Keratinocyte (primary cell): ENCODE results near the gene FLNA. TPM values are rescaled to one million over a fixed set of nuclear protein-coding genes. Genes with fewer than 3 reads are reported as not detected.
"Not testable (repeated sequence)": the region's sequence is repeated elsewhere in the genome, so short reads cannot be mapped to it uniquely, and the experiment has no call there.

Experiments
- DNase-seq: peaks from one replicate; pipeline ENCODE4 v3.0.0-alpha.2; 2011; ENCODE audit warnings: low read depth, missing footprints, low spot score
- FAIRE-seq: peaks from 2 replicates; lab custom pipeline; 2011; peaks lifted over from hg19 to GRCh38; lab: Jason Lieb, UNC
- H2AFZ ChIP-seq: 2 replicates; pipeline ENCODE4 v1.6.0; 2012; ENCODE audit warnings: low read length, control low read depth, inconsistent platforms; ENCODE audit not compliant: control insufficient read depth
- H3K27ac ChIP-seq: 2 replicates; pipeline ENCODE4 v1.5.1; 2011; ENCODE audit warnings: low read length; ENCODE audit not compliant: control insufficient read depth, insufficient read depth
- H3K27me3 ChIP-seq: 3 replicates; pipeline ENCODE4 v1.6.0; 2011; ENCODE audit warnings: low read length; ENCODE audit not compliant: control insufficient read depth, insufficient read depth; ENCODE audit errors: extremely low read depth
- H3K36me3 ChIP-seq, 2 experiments: 2 replicates in 1 of 2; 3 replicates in 1 of 2; pipeline ENCODE4 v1.5.1; 2011; ENCODE audit warnings: low read length in 2 of 2, mild to moderate bottlenecking in 1 of 2; ENCODE audit not compliant: control insufficient read depth in 2 of 2, insufficient read depth in 2 of 2; ENCODE audit errors: extremely low read depth in 1 of 2
- H3K4me1 ChIP-seq: 3 replicates; pipeline ENCODE4 v1.5.1; 2011; ENCODE audit warnings: low read length; ENCODE audit not compliant: control insufficient read depth, insufficient read depth; ENCODE audit errors: extremely low read depth
- H3K4me2 ChIP-seq: 3 replicates; pipeline ENCODE4 v1.6.0; 2011; ENCODE audit warnings: low read depth, low read length; ENCODE audit not compliant: control insufficient read depth, insufficient read depth; ENCODE audit errors: extremely low read depth
- H3K4me3 ChIP-seq, 3 experiments: fragments of 200-600 bp in 1 of 3; sonication (generic) in 1 of 3; 2 replicates in 2 of 3; 3 replicates in 1 of 3; pipeline ENCODE4 v1.5.1; 2011 to 2016; ENCODE audit warnings: low read length in 3 of 3, mild to moderate bottlenecking in 3 of 3, control low read depth in 2 of 3, inconsistent platforms in 1 of 3, low read depth in 1 of 3, mixed read lengths in 1 of 3, mixed run types in 1 of 3, moderate library complexity in 1 of 3; ENCODE audit not compliant: control insufficient read depth in 2 of 3, insufficient read depth in 2 of 3; ENCODE audit errors: extremely low read depth in 1 of 3
- H3K79me2 ChIP-seq: 2 replicates; pipeline ENCODE4 v1.6.0; 2012; ENCODE audit warnings: low read length; ENCODE audit not compliant: control insufficient read depth, insufficient read depth
- H3K9ac ChIP-seq: 3 replicates; pipeline ENCODE4 v1.6.0; 2011; ENCODE audit warnings: low read length; ENCODE audit not compliant: control insufficient read depth, insufficient read depth; ENCODE audit errors: extremely low read depth
- H3K9me1 ChIP-seq: 3 replicates; pipeline ENCODE4 v1.6.0; 2011; ENCODE audit warnings: low read length; ENCODE audit not compliant: control insufficient read depth, insufficient read depth; ENCODE audit errors: extremely low read depth
- H3K9me3 ChIP-seq: 2 replicates; pipeline ENCODE4 v1.5.1; 2012; ENCODE audit warnings: low read depth, low read length; ENCODE audit not compliant: control insufficient read depth
- H4K20me1 ChIP-seq: 3 replicates; pipeline ENCODE4 v1.6.0; 2011; ENCODE audit warnings: low read length; ENCODE audit not compliant: control insufficient read depth, insufficient read depth; ENCODE audit errors: extremely low read depth
- CTCF ChIP-seq, 3 experiments: IDR thresholded peaks in 1 of 3; conservative IDR thresholded peaks in 1 of 3; optimal IDR thresholded peaks in 1 of 3; 2 replicates in 2 of 3; 3 replicates in 1 of 3; pipeline versions ENCODE3 to v1.5.1; 2011; ENCODE audit warnings: low read length in 3 of 3, mild to moderate bottlenecking in 3 of 3, moderate library complexity in 2 of 3, control low read depth in 1 of 3, inconsistent platforms in 1 of 3; ENCODE audit not compliant: insufficient read depth in 2 of 3; ENCODE audit errors: extremely low read depth in 1 of 3
- EZH2 ChIP-seq: IDR thresholded peaks from one replicate; pipeline ENCODE4 v1.6.1; 2012; ENCODE audit warnings: inconsistent platforms, mild to moderate bottlenecking, low read length, moderate library complexity
- dilution Hi-C: fragments of 300-500 bp; cut with MboI; formaldehyde crosslinking; loops from one replicate; pipeline ENCODE4 v1.7.0; 2020; ENCODE audit warnings: low sequenced_read_pairs; ENCODE audit not compliant: extremely low pct_ligation_motif_present
- polyA plus RNA-seq, 5 experiments: library from polyadenylated mRNA; depleted of rRNA in 3 of 5; stranded (reverse) in 3 of 5; stranded (forward) in 1 of 5; unstranded in 1 of 5; fragments of >200 nt; gene quantifications; 1 replicate in 1 of 5; 2 replicates in 3 of 5; 3 replicates in 1 of 5; pipeline versions ENCODE4 v1.2.1 to v1.2.3, GENCODE V29; 2011 to 2012; ENCODE audit warnings: missing spikeins in 2 of 5, low read depth in 1 of 5, low replicate concordance in 1 of 5

Gene FLNA
- polyA plus RNA-seq, 1 donor (not counting 4 experiments of a cell fraction or from before 2014, with no cell fraction given) = 245 TPM

DNA sequence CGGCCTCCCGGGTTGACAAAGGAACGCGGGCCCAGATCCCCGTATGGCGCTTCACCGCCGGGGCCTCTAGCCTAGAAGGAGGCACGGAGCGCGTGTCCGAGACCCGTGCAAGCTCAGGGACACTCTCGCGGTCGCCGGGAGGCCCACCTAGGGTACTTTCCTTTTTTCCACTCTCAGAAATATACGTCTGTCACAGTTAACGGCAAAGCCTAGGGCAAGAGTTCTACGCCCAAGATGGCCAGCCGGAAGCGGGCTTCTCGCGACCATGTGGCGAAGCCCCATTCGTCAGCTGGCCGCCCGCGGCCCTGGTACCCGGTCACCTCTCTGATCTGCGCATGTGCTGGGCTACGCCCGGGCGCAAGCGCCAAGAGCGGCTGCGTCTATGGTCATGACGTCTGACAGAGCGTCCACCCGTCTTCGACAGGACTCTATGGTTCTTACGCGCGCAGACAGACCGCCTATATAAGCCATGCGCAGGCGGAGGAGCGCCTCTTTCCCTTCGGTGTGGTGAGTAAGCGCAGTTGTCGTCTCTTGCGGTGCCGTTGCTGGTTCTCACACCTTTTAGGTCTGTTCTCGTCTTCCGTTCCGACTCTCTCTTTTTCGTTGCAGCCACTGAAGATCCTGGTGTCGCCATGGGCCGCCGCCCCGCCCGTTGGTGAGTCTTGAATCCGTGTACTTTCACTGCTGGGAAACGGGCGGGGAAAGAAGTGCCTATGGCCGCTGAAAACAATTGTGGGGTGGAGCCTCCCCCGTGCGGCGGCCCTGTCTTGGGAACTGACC, 23.6 kb upstream of the FLNA start, which contains the start of gene RPL10:
TSS of gene RPL10 (plus strand) at position 490 of the 780 bp plus-strand sequence. CDS start at position 633, 143 bp downstream.
- no peaks in the 10 kb centered on the region for H4K20me1 ChIP-seq
- dilution Hi-C loops = no loop called here
- peak; percentile 83 for DNase-seq

GRCh38 chrX:154396973-154397887, 22.8 kb upstream of the FLNA start:
- H3K79me2 ChIP-seq = peaks cover 13% of the 10 kb centered on the region

More for the DNA sequence above, 23.6 kb upstream of the FLNA start, which contains the start of gene RPL10:
- peak within 1 kb of the TSS; percentile 98 for H3K9ac ChIP-seq
- peak within 1 kb of the TSS; percentile 60 to 80 (median 65) for H3K4me3 ChIP-seq
- no peaks in the 10 kb centered on the region for H3K9me3 ChIP-seq
- no peak within 1 kb of the TSS for H2AFZ ChIP-seq
- TF ChIP-seq CTCF (optimal IDR thresholded peaks at IDR 0.05 in 1 of 3, IDR thresholded peaks at IDR 0.05 in 1 of 3, conservative IDR thresholded peaks at IDR 0.05 in 1 of 3; ENCODE audit: extremely low read depth in 1 of 3, insufficient read depth in 2 of 3, low read length in 3 of 3) (no peak), EZH2 (no peak)
- peaks cover 13% of the 10 kb centered on the region for H3K79me2 ChIP-seq
- peaks cover 2% of the 10 kb centered on the region for H3K4me1 ChIP-seq
- H3K4me2 ChIP-seq = peak within 1 kb of the TSS; percentile 83
- H3K36me3 ChIP-seq = peaks cover 4 to 18% of the 10 kb centered on the region in 2 experiments
- H3K27me3 ChIP-seq = no peaks in the 10 kb centered on the region
- H3K9me1 ChIP-seq = no peaks in the 10 kb centered on the region
- FAIRE-seq = no peak
- H3K27ac ChIP-seq = peak within 1 kb of the TSS; percentile 92

DNA sequence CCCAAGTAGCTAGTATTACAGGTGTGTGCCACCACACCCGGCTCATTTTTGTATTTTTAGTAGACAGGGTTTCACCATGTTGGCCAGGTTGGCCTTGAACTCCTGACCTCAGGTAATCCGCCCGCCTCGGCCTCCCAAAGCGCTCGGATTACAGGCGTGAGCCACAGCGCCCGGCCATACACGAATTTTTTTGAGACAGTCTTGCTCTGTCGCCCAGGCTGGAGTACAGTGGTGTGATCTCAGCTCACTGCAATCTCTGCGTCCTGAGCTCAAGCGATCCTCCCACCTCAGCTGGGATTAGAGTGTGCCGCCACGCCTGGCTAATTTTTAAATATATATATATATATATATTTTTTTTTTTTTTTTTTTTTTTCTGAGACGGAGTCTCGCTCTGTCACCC, 21.9 kb upstream of the FLNA start:
- H3K9me1 ChIP-seq, H3K4me2 ChIP-seq, H3K4me1 ChIP-seq, dilution Hi-C loops, H3K9ac ChIP-seq, H3K4me3 ChIP-seq, H3K9me3 ChIP-seq, H3K27ac ChIP-seq, H3K27me3 ChIP-seq, FAIRE-seq, H2AFZ ChIP-seq, DNase-seq, H4K20me1 ChIP-seq: not testable (repeated sequence)
- Histone ChIP-seq H3K36me3 (peaks cover 4 to 18% of the 10 kb centered on the region in 2 experiments), H3K79me2 (peaks cover 13% of the 10 kb centered on the region)

More at GRCh38 chrX:154396973-154397887, 22.8 kb upstream of the FLNA start:
- Histone ChIP-seq H3K9me1 (no peaks in the 10 kb centered on the region), H2AFZ (no peak overlapping the region), H3K27ac (peak overlapping the region; percentile 92), H3K36me3 (peaks cover 4 to 18% of the 10 kb centered on the region in 2 experiments), H3K9ac (peak overlapping the region; percentile 98), H4K20me1 (no peaks in the 10 kb centered on the region), H3K4me2 (peak overlapping the region; percentile 79), H3K9me3 (no peaks in the 10 kb centered on the region), H3K4me3 (peak overlapping the region; percentile 52 to 80 (median 65)), H3K27me3 (no peaks in the 10 kb centered on the region), H3K4me1 (peaks cover 2% of the 10 kb centered on the region)
- FAIRE-seq (no peak), DNase-seq (no peak)
- no peak for TF ChIP-seq EZH2
- no peak for TF ChIP-seq CTCF (optimal IDR thresholded peaks at IDR 0.05 in 1 of 3, IDR thresholded peaks at IDR 0.05 in 1 of 3, conservative IDR thresholded peaks at IDR 0.05 in 1 of 3; ENCODE audit: extremely low read depth in 1 of 3, insufficient read depth in 2 of 3, low read length in 3 of 3)
- dilution Hi-C loops = no loop called here
